HG03457 (cell line): ENCODE measurements around the gene RBM17.
"Not testable (repeated sequence)": the region's sequence is repeated elsewhere in the genome, so short reads cannot be mapped to it uniquely, and the experiment has no call there.

Experiments used
- ATAC-seq: cut with Tn5 transposase; IDR thresholded peaks from one replicate; pipeline ENCODE4 v1.9.1; 2021; ENCODE audit warnings: moderate number of reproducible peaks; ENCODE audit not compliant: unreplicated experiment

RBM17 gene

GRCh38 chr10:6088721-6089333 lies at the start of gene RBM17:
RBM17 (plus strand) TSS chr10:6089034; CDS start chr10:6097066, 8,032 bp downstream.
- peak; percentile 75 for ATAC-seq

GRCh38 chr10:6039711-6040110 lies 49.1 kb upstream of the RBM17 start:
- ATAC-seq: no peak

GRCh38 chr10:6040205-6040604 lies 48.6 kb upstream of the RBM17 start:
- no peak for ATAC-seq

- not testable (repeated sequence) for ATAC-seq
These were observed 45.5 kb upstream of the RBM17 start for GRCh38 chr10:6043377-6043776.

- no peak for ATAC-seq
These were observed 44.8 kb upstream of the RBM17 start for GRCh38 chr10:6044060-6044459.

GRCh38 chr10:6044751-6045313 lies 44.0 kb upstream of the RBM17 start:
- peak; percentile 39 for ATAC-seq

GRCh38 chr10:6045314-6045848 lies 43.5 kb upstream of the RBM17 start:
- ATAC-seq: peak; percentile 31

GRCh38 chr10:6045878-6046772 lies 42.7 kb upstream of the RBM17 start:
- ATAC-seq: no peak

GRCh38 chr10:6046773-6047611 lies 41.8 kb upstream of the RBM17 start:
- no peak for ATAC-seq

- ATAC-seq: no peak
These were observed 41.0 kb upstream of the RBM17 start for GRCh38 chr10:6047847-6048246.

- no peak for ATAC-seq
These were observed 40.4 kb upstream of the RBM17 start for GRCh38 chr10:6048281-6049030.

GRCh38 chr10:6049031-6049400 lies 39.8 kb upstream of the RBM17 start:
- ATAC-seq: no peak

- peak; percentile 57 for ATAC-seq
These were observed 37.9 kb upstream of the RBM17 start for GRCh38 chr10:6050801-6051445.

- ATAC-seq: peak; percentile 12
These were observed 36.3 kb upstream of the RBM17 start for GRCh38 chr10:6052247-6053221.

- no peak for ATAC-seq
These were observed 35.5 kb upstream of the RBM17 start for GRCh38 chr10:6053303-6053702.

GRCh38 chr10:6053816-6054631 lies 34.8 kb upstream of the RBM17 start:
- ATAC-seq: no peak

- no peak for ATAC-seq
These were observed 34.0 kb upstream of the RBM17 start for GRCh38 chr10:6054884-6055283.

- ATAC-seq: no peak
These were observed 32.9 kb upstream of the RBM17 start for GRCh38 chr10:6055929-6056328.
